K562 (cell line): ENCODE data around the gene KCNH8. TPM values are rescaled to one million over a fixed set of nuclear protein-coding genes. Genes with fewer than 3 reads are reported as not detected.

ENCODE experiments used
- LEF1 ChIP-seq: fragments of 450-650 bp; IDR thresholded peaks from 2 replicates; pipeline ENCODE4 v1.6.1; 2016; ENCODE audit warnings: mild to moderate bottlenecking
- MAZ ChIP-seq, 2 experiments: fragments of 450-650 bp in 1 of 2; sonication (generic) in 1 of 2; formaldehyde crosslinking; IDR thresholded peaks in 1 of 2; conservative IDR thresholded peaks in 1 of 2; 2 replicates each; pipeline versions ENCODE4 v1.4.0 to v1.5.0; 2020; ENCODE audit warnings: mild to moderate bottlenecking in 1 of 2, missing genetic modification reagents in 1 of 2
- NR4A1 ChIP-seq, 2 experiments: fragments of 250-450 bp in 1 of 2; fragments of 450-650 bp in 1 of 2; sonication (Bioruptor Pico) in 1 of 2; IDR thresholded peaks; 2 replicates each; pipeline versions ENCODE4 v1.4.0 to v1.6.1; 2016 to 2020; ENCODE audit warnings: mild to moderate bottlenecking in 2 of 2, missing compliant biosample characterization in 1 of 2, missing genetic modification characterization in 1 of 2, moderate library complexity in 1 of 2
- POLR2G ChIP-seq: fragments of 200-400 bp; formaldehyde crosslinking; IDR thresholded peaks from 2 replicates; pipeline ENCODE4 v1.6.1; 2017; ENCODE audit warnings: low read depth, mild to moderate bottlenecking, antibody characterized with exemption, low read length, moderate library complexity
- ZBTB12 ChIP-seq: fragments of 250-450 bp; sonication (Bioruptor Pico); IDR thresholded peaks from 2 replicates; pipeline ENCODE4 v1.4.0; 2020
- polyA plus RNA-seq, 8 experiments: library from polyadenylated mRNA; depleted of rRNA in 4 of 8; stranded (reverse) in 5 of 8; unstranded in 3 of 8; fragments of >200 nt; fragmentation: Nextera tagmentation in 2 of 8; fragmentation: Illumina TruSeq in 1 of 8; extraction: Ambion mirVana in 2 of 8; extraction: Trizol in 1 of 8; gene quantifications; 2 replicates each; pipeline versions ENCODE4 v1.2.1 to v1.2.3, GENCODE V29; 2011 to 2014; ENCODE audit warnings: inconsistent platforms in 1 of 8, missing spikeins in 1 of 8
- total RNA-seq, 7 experiments: library from RNA; depleted of rRNA in 6 of 7; stranded (reverse); fragments of >200 nt in 6 of 7; fragmentation: Illumina TruSeq in 2 of 7; extraction: Trizol in 2 of 7; gene quantifications; 2 replicates each; pipeline versions ENCODE4 v1.2.1 to v1.2.3, GENCODE V29; 2011 to 2021; ENCODE audit warnings: low replicate concordance in 1 of 7
- TF ChIP-seq, protein P1 (sequence below): IDR thresholded peaks from 3 replicates; pipeline ENCODE4 v1.6.1; 2011; ENCODE audit warnings: borderline replicate concordance, mild to moderate bottlenecking, moderate library complexity; ENCODE audit not compliant: insufficient read length; ENCODE audit errors: extremely low read depth
- TF ChIP-seq, protein P2 (sequence below): fragments of 250-450 bp; sonication (Bioruptor Pico); IDR thresholded peaks from 2 replicates; pipeline ENCODE4 v1.8.0; 2022; ENCODE audit warnings: inconsistent platforms
- TF ChIP-seq, protein P3 (sequence below), 2 experiments: fragments of 450-650 bp; IDR thresholded peaks; 2 replicates each; pipeline ENCODE4 v1.6.1; 2016; ENCODE audit warnings: mild to moderate bottlenecking in 2 of 2, borderline replicate concordance in 1 of 2, low read depth in 1 of 2, moderate library complexity in 1 of 2

The KCNH8 gene
- total and polyA plus RNA-seq, 9 of the 15 experiments (the other 6 are each of a cell fraction or from before 2014, with no cell fraction given): 0.02 to 0.08 (median 0.04) TPM; not detected in 6

- TF ChIP-seq, protein P1, sequence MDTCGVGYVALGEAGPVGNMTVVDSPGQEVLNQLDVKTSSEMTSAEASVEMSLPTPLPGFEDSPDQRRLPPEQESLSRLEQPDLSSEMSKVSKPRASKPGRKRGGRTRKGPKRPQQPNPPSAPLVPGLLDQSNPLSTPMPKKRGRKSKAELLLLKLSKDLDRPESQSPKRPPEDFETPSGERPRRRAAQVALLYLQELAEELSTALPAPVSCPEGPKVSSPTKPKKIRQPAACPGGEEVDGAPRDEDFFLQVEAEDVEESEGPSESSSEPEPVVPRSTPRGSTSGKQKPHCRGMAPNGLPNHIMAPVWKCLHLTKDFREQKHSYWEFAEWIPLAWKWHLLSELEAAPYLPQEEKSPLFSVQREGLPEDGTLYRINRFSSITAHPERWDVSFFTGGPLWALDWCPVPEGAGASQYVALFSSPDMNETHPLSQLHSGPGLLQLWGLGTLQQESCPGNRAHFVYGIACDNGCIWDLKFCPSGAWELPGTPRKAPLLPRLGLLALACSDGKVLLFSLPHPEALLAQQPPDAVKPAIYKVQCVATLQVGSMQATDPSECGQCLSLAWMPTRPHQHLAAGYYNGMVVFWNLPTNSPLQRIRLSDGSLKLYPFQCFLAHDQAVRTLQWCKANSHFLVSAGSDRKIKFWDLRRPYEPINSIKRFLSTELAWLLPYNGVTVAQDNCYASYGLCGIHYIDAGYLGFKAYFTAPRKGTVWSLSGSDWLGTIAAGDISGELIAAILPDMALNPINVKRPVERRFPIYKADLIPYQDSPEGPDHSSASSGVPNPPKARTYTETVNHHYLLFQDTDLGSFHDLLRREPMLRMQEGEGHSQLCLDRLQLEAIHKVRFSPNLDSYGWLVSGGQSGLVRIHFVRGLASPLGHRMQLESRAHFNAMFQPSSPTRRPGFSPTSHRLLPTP: no peak
- TF ChIP-seq ZBTB12 (CRISPR knock-in tag) (0 out of 2 replicates have a peak, but pooled peaks have one; percentile 31), POLR2G (peak; percentile 56), NR4A1 (CRISPR knock-in tag; IDR thresholded peaks at IDR 0.05) (no peak), NR4A1 (tag; IDR thresholded peaks at IDR 0.05) (peak; percentile 31; the same call in 1 of the 2 replicates), MAZ (CRISPR knock-in tag; conservative IDR thresholded peaks at IDR 0.05 in 1 of 2, IDR thresholded peaks at IDR 0.05 in 1 of 2) (peak; percentile 28 to 44; a peak in 1 of 4 replicates), LEF1 (0 out of 2 replicates have a peak, but pooled peaks have one; percentile 22)
- TF ChIP-seq, protein P2, sequence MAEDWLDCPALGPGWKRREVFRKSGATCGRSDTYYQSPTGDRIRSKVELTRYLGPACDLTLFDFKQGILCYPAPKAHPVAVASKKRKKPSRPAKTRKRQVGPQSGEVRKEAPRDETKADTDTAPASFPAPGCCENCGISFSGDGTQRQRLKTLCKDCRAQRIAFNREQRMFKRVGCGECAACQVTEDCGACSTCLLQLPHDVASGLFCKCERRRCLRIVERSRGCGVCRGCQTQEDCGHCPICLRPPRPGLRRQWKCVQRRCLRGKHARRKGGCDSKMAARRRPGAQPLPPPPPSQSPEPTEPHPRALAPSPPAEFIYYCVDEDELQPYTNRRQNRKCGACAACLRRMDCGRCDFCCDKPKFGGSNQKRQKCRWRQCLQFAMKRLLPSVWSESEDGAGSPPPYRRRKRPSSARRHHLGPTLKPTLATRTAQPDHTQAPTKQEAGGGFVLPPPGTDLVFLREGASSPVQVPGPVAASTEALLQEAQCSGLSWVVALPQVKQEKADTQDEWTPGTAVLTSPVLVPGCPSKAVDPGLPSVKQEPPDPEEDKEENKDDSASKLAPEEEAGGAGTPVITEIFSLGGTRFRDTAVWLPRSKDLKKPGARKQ (CRISPR knock-in tag): no peak
- TF ChIP-seq, protein P3, sequence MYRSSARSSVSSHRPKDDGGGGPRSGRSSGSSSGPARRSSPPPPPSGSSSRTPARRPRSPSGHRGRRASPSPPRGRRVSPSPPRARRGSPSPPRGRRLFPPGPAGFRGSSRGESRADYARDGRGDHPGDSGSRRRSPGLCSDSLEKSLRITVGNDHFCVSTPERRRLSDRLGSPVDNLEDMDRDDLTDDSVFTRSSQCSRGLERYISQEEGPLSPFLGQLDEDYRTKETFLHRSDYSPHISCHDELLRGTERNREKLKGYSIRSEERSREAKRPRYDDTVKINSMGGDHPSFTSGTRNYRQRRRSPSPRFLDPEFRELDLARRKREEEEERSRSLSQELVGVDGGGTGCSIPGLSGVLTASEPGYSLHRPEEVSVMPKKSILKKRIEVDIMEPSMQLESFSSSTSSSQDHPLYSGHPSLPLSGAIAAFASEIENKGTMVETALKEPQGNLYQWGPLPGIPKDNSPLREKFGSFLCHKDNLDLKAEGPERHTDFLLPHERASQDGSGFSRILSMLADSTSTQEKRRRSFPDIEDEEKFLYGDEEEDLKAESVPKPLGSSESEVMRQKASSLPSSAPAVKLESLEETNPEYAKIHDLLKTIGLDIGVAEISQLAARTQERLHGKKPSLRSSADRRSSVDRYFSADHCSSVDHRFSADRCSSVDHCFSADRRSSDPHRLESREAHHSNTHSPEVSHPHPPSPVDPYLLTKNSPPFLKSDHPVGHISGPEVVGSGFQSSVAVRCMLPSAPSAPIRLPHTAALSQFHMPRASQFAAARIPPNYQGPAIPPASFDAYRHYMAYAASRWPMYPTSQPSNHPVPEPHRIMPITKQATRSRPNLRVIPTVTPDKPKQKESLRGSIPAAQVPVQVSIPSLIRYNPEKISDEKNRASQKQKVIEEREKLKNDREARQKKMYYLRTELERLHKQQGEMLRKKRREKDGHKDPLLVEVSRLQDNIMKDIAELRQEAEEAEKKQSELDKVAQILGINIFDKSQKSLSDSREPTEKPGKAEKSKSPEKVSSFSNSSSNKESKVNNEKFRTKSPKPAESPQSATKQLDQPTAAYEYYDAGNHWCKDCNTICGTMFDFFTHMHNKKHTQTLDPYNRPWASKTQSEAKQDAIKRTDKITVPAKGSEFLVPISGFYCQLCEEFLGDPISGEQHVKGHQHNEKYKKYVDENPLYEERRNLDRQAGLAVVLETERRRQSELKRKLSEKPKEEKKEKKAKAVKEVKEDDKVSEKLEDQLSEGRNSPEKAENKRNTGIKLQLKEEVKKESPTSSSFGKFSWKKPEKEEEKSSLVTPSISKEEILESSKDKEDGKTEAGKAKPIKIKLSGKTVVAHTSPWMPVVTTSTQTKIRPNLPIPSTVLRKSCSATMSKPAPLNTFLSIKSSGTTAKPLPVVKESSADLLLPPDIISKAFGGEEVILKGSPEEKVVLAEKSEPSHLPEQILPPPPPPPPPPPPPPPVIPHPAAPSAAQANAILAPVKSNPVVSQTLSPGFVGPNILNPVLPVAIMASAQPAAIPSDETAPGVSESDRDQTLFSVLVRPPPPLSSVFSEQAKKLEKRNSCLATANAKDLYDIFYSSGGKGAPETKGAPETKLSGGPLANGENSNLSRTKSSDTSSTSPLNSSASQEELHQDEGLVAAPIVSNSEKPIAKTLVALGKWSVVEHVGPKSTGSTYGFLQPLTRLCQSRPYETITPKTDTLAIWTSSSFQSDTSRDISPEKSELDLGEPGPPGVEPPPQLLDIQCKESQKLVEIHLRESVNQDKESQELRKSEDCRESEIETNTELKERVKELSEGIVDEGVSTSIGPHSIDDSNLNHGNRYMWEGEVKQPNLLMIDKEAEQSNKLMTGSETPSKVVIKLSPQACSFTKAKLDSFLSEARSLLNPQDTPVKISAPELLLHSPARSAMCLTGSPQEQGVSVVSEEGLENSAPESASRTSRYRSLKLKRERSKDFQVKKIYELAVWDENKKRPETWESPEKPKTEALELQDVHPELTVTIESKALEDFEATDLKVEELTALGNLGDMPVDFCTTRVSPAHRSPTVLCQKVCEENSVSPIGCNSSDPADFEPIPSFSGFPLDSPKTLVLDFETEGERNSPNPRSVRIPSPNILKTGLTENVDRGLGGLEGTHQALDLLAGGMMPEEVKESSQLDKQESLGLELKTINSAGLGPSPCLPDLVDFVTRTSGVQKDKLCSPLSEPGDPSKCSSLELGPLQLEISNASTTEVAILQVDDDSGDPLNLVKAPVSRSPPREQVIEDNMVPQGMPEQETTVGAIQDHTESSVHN (IDR thresholded peaks at IDR 0.05; ENCODE audit: borderline replicate concordance in 1 of 2, low read depth in 1 of 2): 0 out of 4 replicates have a peak, but pooled peaks of 1 of the 2 experiments have one; percentile 53
- TF ChIP-seq, all 486 proteins: peak for 39
Measured at GRCh38 chr3:19146685-19147650, 1.3 kb upstream of the KCNH8 start (continued).
